Suprapubic skin (tissue), 4 donors: ENCODE results near the gene RAB17. TPM values are rescaled to one million over a fixed set of nuclear protein-coding genes. Genes with fewer than 3 reads are reported as not detected.

ENCODE experiments used
- DNase-seq, 2 donors: peaks; one replicate each; pipeline ENCODE4 v3.0.0-alpha.2; 2019; ENCODE audit warnings: low spot score in 2 of 2
- H3K27ac ChIP-seq: fragments of 200-600 bp; sonication (generic); one replicate; pipeline ENCODE4 v1.5.1; 2019
- H3K27me3 ChIP-seq: fragments of 200-600 bp; sonication (generic); one replicate; pipeline ENCODE4 v1.5.1; 2019
- H3K36me3 ChIP-seq: fragments of 200-600 bp; sonication (generic); one replicate; pipeline ENCODE4 v1.5.1; 2019
- H3K4me1 ChIP-seq: fragments of 200-600 bp; sonication (generic); one replicate; pipeline ENCODE4 v1.5.1; 2019
- H3K4me3 ChIP-seq: fragments of 200-600 bp; sonication (generic); one replicate; pipeline ENCODE4 v1.5.1; 2019; ENCODE audit warnings: mild to moderate bottlenecking
- H3K9me3 ChIP-seq: fragments of 200-600 bp; sonication (generic); one replicate; pipeline ENCODE4 v1.5.1; 2019
- CTCF ChIP-seq, 2 donors: fragments of 200-600 bp in 1 of 2; fragments of 450-650 bp in 1 of 2; sonication (generic) in 1 of 2; IDR thresholded peaks; one replicate each; pipeline ENCODE4 v1.5.1; 2016 to 2019; ENCODE audit warnings: antibody characterized with exemption in 2 of 2, mild to moderate bottlenecking in 1 of 2, moderate library complexity in 1 of 2
- EP300 ChIP-seq: sonication (generic); formaldehyde crosslinking; IDR thresholded peaks from one replicate; pipeline ENCODE4 v1.6.1; 2017; ENCODE audit warnings: antibody characterized with exemption
- POLR2A ChIP-seq, 2 donors: fragments of 450-650 bp; IDR thresholded peaks; one replicate each; pipeline ENCODE4 v1.6.1; 2017; ENCODE audit warnings: antibody characterized with exemption in 2 of 2, mild to moderate bottlenecking in 2 of 2, moderate library complexity in 2 of 2
- POLR2AphosphoS5 ChIP-seq, 3 donors: sonication (generic); formaldehyde crosslinking; IDR thresholded peaks; one replicate each; pipeline ENCODE4 v1.6.1; 2017; ENCODE audit warnings: antibody characterized with exemption in 3 of 3
- WGBS: methylation state at CpG from one replicate; pipeline ENCODE4 v1.1.5; 2018; 5-methylcytosine and 5-hydroxymethylcytosine counted together
- total RNA-seq, 4 donors: library from RNA; depleted of rRNA; stranded (reverse); fragments of >200 nt; gene quantifications; one replicate each; pipeline ENCODE4 v1.1.0, GENCODE V29; 2016

RAB17 gene
- total RNA-seq, 4 donors from 2014 or later, result 3.3 to 8.5 (median 6.0) TPM

- TF ChIP-seq POLR2A (IDR thresholded peaks at IDR 0.05) (no peak), EP300 (no peak), CTCF (IDR thresholded peaks at IDR 0.05) (no peak), POLR2AphosphoS5 (IDR thresholded peaks at IDR 0.05) (no peak)
- no peak overlapping the region for H3K4me3 ChIP-seq
- H3K27ac ChIP-seq, result no peak overlapping the region
- peaks cover 22% of the 10 kb centered on the region for H3K4me1 ChIP-seq
- no peaks in the 10 kb centered on the region for H3K36me3 ChIP-seq
- H3K27me3 ChIP-seq, result no peaks in the 10 kb centered on the region
- H3K9me3 ChIP-seq, result no peaks in the 10 kb centered on the region
- WGBS, result 56% methylated on average over 18 of the region's 25 CpGs
- no peak for DNase-seq
These were observed 15.4 kb downstream of the RAB17 start for GRCh38 chr2:237574894-237575868.

GRCh38 chr2:237574467-237574866 is 16.1 kb downstream of the RAB17 start:
- H3K4me3 ChIP-seq, result no peak overlapping the region
- TF ChIP-seq POLR2A (IDR thresholded peaks at IDR 0.05) (no peak), CTCF (IDR thresholded peaks at IDR 0.05) (no peak), POLR2AphosphoS5 (IDR thresholded peaks at IDR 0.05) (no peak), EP300 (no peak)
- 94% methylated on average over 8 of the region's 9 CpGs for WGBS
- no peak overlapping the region for H3K27ac ChIP-seq
- H3K9me3 ChIP-seq, result no peaks in the 10 kb centered on the region
- no peak for DNase-seq
- no peaks in the 10 kb centered on the region for H3K27me3 ChIP-seq
- no peaks in the 10 kb centered on the region for H3K36me3 ChIP-seq
- peaks cover 22% of the 10 kb centered on the region for H3K4me1 ChIP-seq

- TF ChIP-seq POLR2AphosphoS5 (IDR thresholded peaks at IDR 0.05) (no peak), POLR2A (IDR thresholded peaks at IDR 0.05) (no peak), CTCF (IDR thresholded peaks at IDR 0.05) (no peak), EP300 (no peak)
- Histone ChIP-seq H3K27me3 (no peaks in the 10 kb centered on the region), H3K4me1 (peaks cover 22% of the 10 kb centered on the region), H3K27ac (no peak overlapping the region), H3K4me3 (no peak overlapping the region), H3K9me3 (no peaks in the 10 kb centered on the region), H3K36me3 (no peaks in the 10 kb centered on the region)
- WGBS, result 96% methylated on average over 8 of the region's 8 CpGs
- no peak for DNase-seq
These were observed 16.7 kb downstream of the RAB17 start for GRCh38 chr2:237573721-237574415.

GRCh38 chr2:237572742-237573101 is 17.8 kb downstream of the RAB17 start:
- WGBS, result 88% methylated on average over 4 of the region's 4 CpGs
- no peak overlapping the region for H3K4me3 ChIP-seq
- peaks cover 22% of the 10 kb centered on the region for H3K4me1 ChIP-seq
- H3K36me3 ChIP-seq, result no peaks in the 10 kb centered on the region
- TF ChIP-seq EP300 (no peak), CTCF (IDR thresholded peaks at IDR 0.05) (no peak), POLR2A (IDR thresholded peaks at IDR 0.05) (no peak), POLR2AphosphoS5 (IDR thresholded peaks at IDR 0.05) (no peak)
- H3K9me3 ChIP-seq, result no peaks in the 10 kb centered on the region
- DNase-seq, result no peak
- H3K27me3 ChIP-seq, result no peaks in the 10 kb centered on the region
- no peak overlapping the region for H3K27ac ChIP-seq
